Liver (tissue), 9 donors: ENCODE data around the gene LDLRAD4. TPM values are rescaled to one million over a fixed set of nuclear protein-coding genes. Genes with fewer than 3 reads are reported as not detected.

Experiments used
- DNase-seq: peaks from one replicate; pipeline ENCODE4 v3.0.0-alpha.2; 2017; ENCODE audit warnings: low spot score
- H3K27ac ChIP-seq, 2 donors: one replicate each; pipeline ENCODE4 v1.7.0; 2013; ENCODE audit warnings: inconsistent platforms in 2 of 2, low read length in 2 of 2, control low read depth in 1 of 2, low read depth in 1 of 2, mild to moderate bottlenecking in 1 of 2
- H3K27me3 ChIP-seq, 4 donors: one replicate each; pipeline versions ENCODE4 v1.6.1 to v1.7.0; 2013; ENCODE audit warnings: low read length in 3 of 4, inconsistent platforms in 1 of 4, mild to moderate bottlenecking in 1 of 4, moderate library complexity in 1 of 4; ENCODE audit not compliant: control insufficient read depth in 4 of 4, insufficient read depth in 4 of 4
- H3K36me3 ChIP-seq, 4 donors: one replicate each; pipeline versions ENCODE4 v1.6.1 to v1.7.0; 2013; ENCODE audit warnings: low read length in 3 of 4, mild to moderate bottlenecking in 3 of 4, low read depth in 1 of 4, moderate library complexity in 1 of 4; ENCODE audit not compliant: control insufficient read depth in 4 of 4, insufficient read depth in 3 of 4
- H3K4me1 ChIP-seq, 4 donors: one replicate each; pipeline versions ENCODE4 v1.6.1 to v1.7.0; 2013; ENCODE audit warnings: low read length in 3 of 4, mild to moderate bottlenecking in 3 of 4, moderate library complexity in 1 of 4; ENCODE audit not compliant: control insufficient read depth in 4 of 4, insufficient read depth in 4 of 4
- H3K4me3 ChIP-seq, 3 donors: one replicate each; pipeline versions ENCODE4 v1.6.1 to v1.7.0; 2013; ENCODE audit warnings: low read length in 3 of 3, control low read depth in 1 of 3, low read depth in 1 of 3, mild to moderate bottlenecking in 1 of 3
- H3K9ac ChIP-seq, 2 donors: one replicate each; pipeline ENCODE4 v1.7.0; 2013; ENCODE audit warnings: low read length in 2 of 2, mild to moderate bottlenecking in 2 of 2, moderate library complexity in 2 of 2, control low read depth in 1 of 2, low read depth in 1 of 2
- H3K9me3 ChIP-seq, 4 donors: one replicate each; pipeline versions ENCODE4 v1.6.1 to v1.7.0; 2013; ENCODE audit warnings: low read length in 3 of 4; ENCODE audit not compliant: control insufficient read depth in 4 of 4
- FOXA1 ChIP-seq: IDR thresholded peaks from 2 replicates; pipeline ENCODE4 v1.6.1; 2016; ENCODE audit warnings: antibody characterized with exemption
- FOXA2 ChIP-seq: IDR thresholded peaks from 2 replicates; pipeline ENCODE4 v1.6.1; 2016; ENCODE audit warnings: antibody characterized with exemption
- HNF4A ChIP-seq, 2 donors: conservative IDR thresholded peaks; 2 replicates each; pipeline ENCODE4 v1.6.1; 2016; ENCODE audit warnings: antibody characterized with exemption in 2 of 2, mild to moderate bottlenecking in 2 of 2
- HNF4G ChIP-seq: IDR thresholded peaks from 2 replicates; pipeline ENCODE4 v1.6.1; 2016; ENCODE audit warnings: antibody characterized with exemption
- JUND ChIP-seq, 2 donors: IDR thresholded peaks; 2 replicates each; pipeline ENCODE4 v1.6.1; 2016; ENCODE audit warnings: antibody characterized with exemption in 2 of 2
- NR2F2 ChIP-seq: IDR thresholded peaks from 2 replicates; pipeline ENCODE4 v1.6.1; 2016; ENCODE audit warnings: antibody characterized with exemption
- RXRA ChIP-seq, 2 donors: IDR thresholded peaks; 2 replicates each; pipeline ENCODE4 v1.6.1; 2017 to 2018; ENCODE audit warnings: antibody characterized with exemption in 2 of 2, mild to moderate bottlenecking in 1 of 2
- SP1 ChIP-seq: IDR thresholded peaks from 2 replicates; pipeline ENCODE4 v1.6.1; 2018; ENCODE audit warnings: antibody characterized with exemption, mild to moderate bottlenecking
- YY1 ChIP-seq: IDR thresholded peaks from 2 replicates; pipeline ENCODE4 v1.6.1; 2016; ENCODE audit warnings: antibody characterized with exemption, mild to moderate bottlenecking
- WGBS: extraction: QIAGEN DNeasy Blood & Tissue Kit; methylation state at CpG from one replicate; pipeline ENCODE4 v1.1.7; 2013; 5-methylcytosine and 5-hydroxymethylcytosine counted together
- polyA plus RNA-seq, 2 donors: library from polyadenylated mRNA; stranded (reverse) in 1 of 2; unstranded in 1 of 2; fragments of 200-250 nt in 1 of 2; fragments of >200 nt in 1 of 2; fragmentation: Nextera tagmentation in 1 of 2; extraction: Ambion mirVana in 1 of 2; gene quantifications; one replicate each; pipeline versions ENCODE4 v1.2.1 to v1.2.3, GENCODE V29; 2013 to 2015
- total RNA-seq, 2 donors: library from RNA; depleted of rRNA; stranded (reverse); fragments of >200 nt; gene quantifications; one replicate each; pipeline ENCODE4 v1.2.3, GENCODE V29; 2014
- TF ChIP-seq, protein P1 (sequence below): IDR thresholded peaks from 2 replicates; pipeline ENCODE4 v1.6.1; 2016; ENCODE audit warnings: antibody characterized with exemption
- TF ChIP-seq, protein P2 (sequence below): IDR thresholded peaks from 2 replicates; pipeline ENCODE4 v1.6.1; 2016; ENCODE audit warnings: antibody characterized with exemption, mild to moderate bottlenecking
- TF ChIP-seq, protein P3 (sequence below): fragments of 150-350 bp; IDR thresholded peaks from 2 replicates; pipeline ENCODE4 v1.5.1; 2017; ENCODE audit warnings: improper control_type of control experiment, low read depth, low read length; ENCODE audit not compliant: missing input control
- TF ChIP-seq, protein P4 (sequence below): IDR thresholded peaks from 2 replicates; pipeline ENCODE4 v1.6.1; 2016; ENCODE audit warnings: antibody characterized with exemption
- TF ChIP-seq, protein P5 (sequence below): IDR thresholded peaks from 2 replicates; pipeline ENCODE4 v1.6.1; 2016; ENCODE audit warnings: antibody characterized with exemption
- donor health status: healthy.
- donor health status: healthy.
- donor health status: healthy.
- donor health status: healthy.
- donor health status: healthy.

The LDLRAD4 gene
- total and polyA plus RNA-seq, 4 donors: 4.8 to 41.7 (median 12.7) TPM

DNA sequence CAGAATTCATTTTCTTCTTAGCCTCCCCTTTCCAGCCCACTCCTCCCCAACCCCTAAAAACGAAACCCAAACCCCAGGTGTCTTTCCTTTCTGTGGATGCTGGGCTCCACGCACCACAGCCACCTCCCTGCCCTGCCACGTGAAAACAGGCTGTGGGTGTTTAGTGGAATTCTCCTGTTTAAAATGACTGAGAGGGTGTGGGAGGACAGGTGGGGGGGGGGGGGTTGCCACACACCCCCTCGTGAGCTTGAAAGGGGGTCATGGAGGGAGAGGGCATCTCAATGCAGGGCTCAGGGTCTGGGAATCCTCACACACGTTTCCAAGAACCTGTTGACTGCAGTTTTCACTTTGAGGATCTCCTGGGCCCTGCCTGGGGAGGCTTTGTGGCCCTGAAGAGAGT is 397.5 kb downstream of the LDLRAD4 start:
- Histone ChIP-seq H3K9me3 (no peaks in the 10 kb centered on the region), H3K9ac (no peak overlapping the region), H3K4me3 (no peak overlapping the region), H3K4me1 (peaks cover 0 to 2% (median 1%) of the 10 kb centered on the region in 4 donors), H3K27me3 (no peaks in the 10 kb centered on the region), H3K36me3 (peaks cover 0 to 2% (median under 1%) of the 10 kb centered on the region in 4 donors), H3K27ac (no peak overlapping the region)
- DNase-seq: no peak
- no peak for TF ChIP-seq NR2F2
- no peak for TF ChIP-seq SP1
- TF ChIP-seq, protein P1, sequence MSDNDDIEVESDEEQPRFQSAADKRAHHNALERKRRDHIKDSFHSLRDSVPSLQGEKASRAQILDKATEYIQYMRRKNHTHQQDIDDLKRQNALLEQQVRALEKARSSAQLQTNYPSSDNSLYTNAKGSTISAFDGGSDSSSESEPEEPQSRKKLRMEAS: no peak
- TF ChIP-seq, protein P2, sequence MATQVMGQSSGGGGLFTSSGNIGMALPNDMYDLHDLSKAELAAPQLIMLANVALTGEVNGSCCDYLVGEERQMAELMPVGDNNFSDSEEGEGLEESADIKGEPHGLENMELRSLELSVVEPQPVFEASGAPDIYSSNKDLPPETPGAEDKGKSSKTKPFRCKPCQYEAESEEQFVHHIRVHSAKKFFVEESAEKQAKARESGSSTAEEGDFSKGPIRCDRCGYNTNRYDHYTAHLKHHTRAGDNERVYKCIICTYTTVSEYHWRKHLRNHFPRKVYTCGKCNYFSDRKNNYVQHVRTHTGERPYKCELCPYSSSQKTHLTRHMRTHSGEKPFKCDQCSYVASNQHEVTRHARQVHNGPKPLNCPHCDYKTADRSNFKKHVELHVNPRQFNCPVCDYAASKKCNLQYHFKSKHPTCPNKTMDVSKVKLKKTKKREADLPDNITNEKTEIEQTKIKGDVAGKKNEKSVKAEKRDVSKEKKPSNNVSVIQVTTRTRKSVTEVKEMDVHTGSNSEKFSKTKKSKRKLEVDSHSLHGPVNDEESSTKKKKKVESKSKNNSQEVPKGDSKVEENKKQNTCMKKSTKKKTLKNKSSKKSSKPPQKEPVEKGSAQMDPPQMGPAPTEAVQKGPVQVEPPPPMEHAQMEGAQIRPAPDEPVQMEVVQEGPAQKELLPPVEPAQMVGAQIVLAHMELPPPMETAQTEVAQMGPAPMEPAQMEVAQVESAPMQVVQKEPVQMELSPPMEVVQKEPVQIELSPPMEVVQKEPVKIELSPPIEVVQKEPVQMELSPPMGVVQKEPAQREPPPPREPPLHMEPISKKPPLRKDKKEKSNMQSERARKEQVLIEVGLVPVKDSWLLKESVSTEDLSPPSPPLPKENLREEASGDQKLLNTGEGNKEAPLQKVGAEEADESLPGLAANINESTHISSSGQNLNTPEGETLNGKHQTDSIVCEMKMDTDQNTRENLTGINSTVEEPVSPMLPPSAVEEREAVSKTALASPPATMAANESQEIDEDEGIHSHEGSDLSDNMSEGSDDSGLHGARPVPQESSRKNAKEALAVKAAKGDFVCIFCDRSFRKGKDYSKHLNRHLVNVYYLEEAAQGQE: no peak
- no peak for TF ChIP-seq RXRA (IDR thresholded peaks at IDR 0.05)
- no peak for TF ChIP-seq JUND (IDR thresholded peaks at IDR 0.05)
- TF ChIP-seq FOXA2: no peak
- TF ChIP-seq, protein P3, sequence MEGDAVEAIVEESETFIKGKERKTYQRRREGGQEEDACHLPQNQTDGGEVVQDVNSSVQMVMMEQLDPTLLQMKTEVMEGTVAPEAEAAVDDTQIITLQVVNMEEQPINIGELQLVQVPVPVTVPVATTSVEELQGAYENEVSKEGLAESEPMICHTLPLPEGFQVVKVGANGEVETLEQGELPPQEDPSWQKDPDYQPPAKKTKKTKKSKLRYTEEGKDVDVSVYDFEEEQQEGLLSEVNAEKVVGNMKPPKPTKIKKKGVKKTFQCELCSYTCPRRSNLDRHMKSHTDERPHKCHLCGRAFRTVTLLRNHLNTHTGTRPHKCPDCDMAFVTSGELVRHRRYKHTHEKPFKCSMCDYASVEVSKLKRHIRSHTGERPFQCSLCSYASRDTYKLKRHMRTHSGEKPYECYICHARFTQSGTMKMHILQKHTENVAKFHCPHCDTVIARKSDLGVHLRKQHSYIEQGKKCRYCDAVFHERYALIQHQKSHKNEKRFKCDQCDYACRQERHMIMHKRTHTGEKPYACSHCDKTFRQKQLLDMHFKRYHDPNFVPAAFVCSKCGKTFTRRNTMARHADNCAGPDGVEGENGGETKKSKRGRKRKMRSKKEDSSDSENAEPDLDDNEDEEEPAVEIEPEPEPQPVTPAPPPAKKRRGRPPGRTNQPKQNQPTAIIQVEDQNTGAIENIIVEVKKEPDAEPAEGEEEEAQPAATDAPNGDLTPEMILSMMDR: no peak
- TF ChIP-seq, protein P4, sequence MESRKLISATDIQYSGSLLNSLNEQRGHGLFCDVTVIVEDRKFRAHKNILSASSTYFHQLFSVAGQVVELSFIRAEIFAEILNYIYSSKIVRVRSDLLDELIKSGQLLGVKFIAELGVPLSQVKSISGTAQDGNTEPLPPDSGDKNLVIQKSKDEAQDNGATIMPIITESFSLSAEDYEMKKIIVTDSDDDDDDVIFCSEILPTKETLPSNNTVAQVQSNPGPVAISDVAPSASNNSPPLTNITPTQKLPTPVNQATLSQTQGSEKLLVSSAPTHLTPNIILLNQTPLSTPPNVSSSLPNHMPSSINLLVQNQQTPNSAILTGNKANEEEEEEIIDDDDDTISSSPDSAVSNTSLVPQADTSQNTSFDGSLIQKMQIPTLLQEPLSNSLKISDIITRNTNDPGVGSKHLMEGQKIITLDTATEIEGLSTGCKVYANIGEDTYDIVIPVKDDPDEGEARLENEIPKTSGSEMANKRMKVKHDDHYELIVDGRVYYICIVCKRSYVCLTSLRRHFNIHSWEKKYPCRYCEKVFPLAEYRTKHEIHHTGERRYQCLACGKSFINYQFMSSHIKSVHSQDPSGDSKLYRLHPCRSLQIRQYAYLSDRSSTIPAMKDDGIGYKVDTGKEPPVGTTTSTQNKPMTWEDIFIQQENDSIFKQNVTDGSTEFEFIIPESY: no peak
- no peak for TF ChIP-seq FOXA1
- TF ChIP-seq YY1: no peak
- WGBS: 89% methylated on average over 5 of the region's 5 CpGs

DNA sequence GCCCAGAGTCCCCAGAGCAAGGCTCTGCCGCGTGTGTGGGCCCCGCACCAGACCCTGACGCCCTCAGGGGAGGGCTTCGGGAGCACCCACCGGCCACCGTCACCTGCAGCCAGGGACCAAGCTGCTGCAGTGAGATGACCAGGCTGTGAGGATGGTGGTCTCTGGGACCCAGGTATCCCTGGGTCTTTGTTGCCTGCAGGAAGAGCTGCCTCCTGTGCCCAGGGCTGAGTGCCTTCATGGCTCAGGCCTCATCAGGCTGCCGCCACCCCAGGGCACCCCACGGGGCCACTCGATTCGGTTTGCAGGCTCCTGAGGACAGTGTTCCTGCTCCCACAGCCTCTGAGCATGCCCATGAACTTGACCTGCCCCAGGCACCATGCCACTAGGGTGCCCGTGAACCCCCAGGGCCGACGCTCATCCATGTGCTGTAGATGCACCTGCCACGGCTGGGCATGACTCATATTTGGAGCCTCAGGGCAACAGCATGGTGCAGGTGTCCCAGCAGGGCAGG is 398.0 kb downstream of the LDLRAD4 start:
- TF ChIP-seq, protein P5, sequence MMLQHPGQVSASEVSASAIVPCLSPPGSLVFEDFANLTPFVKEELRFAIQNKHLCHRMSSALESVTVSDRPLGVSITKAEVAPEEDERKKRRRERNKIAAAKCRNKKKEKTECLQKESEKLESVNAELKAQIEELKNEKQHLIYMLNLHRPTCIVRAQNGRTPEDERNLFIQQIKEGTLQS: no peak
- TF ChIP-seq YY1: no peak
- TF ChIP-seq FOXA1: no peak
- no peak for TF ChIP-seq SP1
- TF ChIP-seq, protein P4: no peak
- TF ChIP-seq, protein P3: no peak
- no peak for TF ChIP-seq HNF4G
- no peak for TF ChIP-seq FOXA2
- TF ChIP-seq HNF4A (conservative IDR thresholded peaks at IDR 0.05): no peak
- no peaks in the 10 kb centered on the region for H3K27me3 ChIP-seq
- H3K4me3 ChIP-seq: no peak overlapping the region
- no peak for DNase-seq
- no peak overlapping the region for H3K9ac ChIP-seq
- 95% methylated on average over 15 of the region's 15 CpGs for WGBS
- peaks cover 0 to 2% (median 0%) of the 10 kb centered on the region in 4 donors for H3K4me1 ChIP-seq
- H3K9me3 ChIP-seq: no peaks in the 10 kb centered on the region
- no peak overlapping the region for H3K27ac ChIP-seq
- peaks cover 0 to 5% (median 4%) of the 10 kb centered on the region in 4 donors for H3K36me3 ChIP-seq
